Vagina (tissue), 2 donors: ENCODE data around the gene ZW10.

Source experiments
- POLR2AphosphoS5 ChIP-seq, 2 donors: sonication (generic); formaldehyde crosslinking; IDR thresholded peaks; one replicate each; pipeline ENCODE4 v1.9.0; 2017; ENCODE audit warnings: antibody characterized with exemption in 2 of 2, mild to moderate bottlenecking in 2 of 2, low read depth in 1 of 2; ENCODE audit not compliant: insufficient read depth in 1 of 2
- TF ChIP-seq, protein P1 (sequence below), 3 experiments: fragments of 450-650 bp in 2 of 3; fragments of 200-600 bp in 1 of 3; sonication (generic) in 1 of 3; IDR thresholded peaks; one replicate each; pipeline ENCODE4 v1.5.1; 2017 to 2019; ENCODE audit warnings: antibody characterized with exemption in 3 of 3, mild to moderate bottlenecking in 2 of 3, moderate library complexity in 2 of 3

DNA sequence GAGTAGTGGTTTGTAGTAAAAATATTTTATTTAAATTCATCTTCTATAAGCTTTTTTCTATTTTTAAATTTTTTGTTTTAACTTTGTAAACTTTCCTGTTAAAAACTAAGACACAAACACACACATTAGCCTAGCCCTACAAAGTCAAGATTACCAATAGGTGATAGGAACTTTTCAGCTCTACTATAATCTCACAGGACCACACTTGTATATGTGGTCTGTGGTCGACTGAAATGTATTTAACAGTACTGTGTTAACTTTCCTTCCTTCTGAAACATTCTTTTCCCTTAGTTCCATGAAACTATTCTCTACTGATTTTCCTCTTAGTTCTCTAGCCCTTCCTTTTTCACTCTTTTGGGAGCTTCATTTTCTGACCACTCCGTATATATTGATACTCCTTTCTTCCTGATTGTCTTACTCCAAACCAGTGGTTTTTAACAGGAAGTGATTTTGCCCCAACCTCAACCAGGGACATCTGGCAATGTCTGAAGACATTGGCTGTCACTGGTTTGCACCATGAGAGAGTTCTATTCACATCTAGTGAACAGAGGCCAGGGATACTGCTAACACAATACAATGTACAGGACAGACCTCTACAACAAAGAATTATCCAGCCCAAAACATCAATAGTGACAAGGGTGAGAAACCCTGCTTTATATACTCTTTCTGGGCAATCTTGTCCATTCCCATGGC is 8.8 kb downstream of the ZW10 start:
- TF ChIP-seq, protein P1, sequence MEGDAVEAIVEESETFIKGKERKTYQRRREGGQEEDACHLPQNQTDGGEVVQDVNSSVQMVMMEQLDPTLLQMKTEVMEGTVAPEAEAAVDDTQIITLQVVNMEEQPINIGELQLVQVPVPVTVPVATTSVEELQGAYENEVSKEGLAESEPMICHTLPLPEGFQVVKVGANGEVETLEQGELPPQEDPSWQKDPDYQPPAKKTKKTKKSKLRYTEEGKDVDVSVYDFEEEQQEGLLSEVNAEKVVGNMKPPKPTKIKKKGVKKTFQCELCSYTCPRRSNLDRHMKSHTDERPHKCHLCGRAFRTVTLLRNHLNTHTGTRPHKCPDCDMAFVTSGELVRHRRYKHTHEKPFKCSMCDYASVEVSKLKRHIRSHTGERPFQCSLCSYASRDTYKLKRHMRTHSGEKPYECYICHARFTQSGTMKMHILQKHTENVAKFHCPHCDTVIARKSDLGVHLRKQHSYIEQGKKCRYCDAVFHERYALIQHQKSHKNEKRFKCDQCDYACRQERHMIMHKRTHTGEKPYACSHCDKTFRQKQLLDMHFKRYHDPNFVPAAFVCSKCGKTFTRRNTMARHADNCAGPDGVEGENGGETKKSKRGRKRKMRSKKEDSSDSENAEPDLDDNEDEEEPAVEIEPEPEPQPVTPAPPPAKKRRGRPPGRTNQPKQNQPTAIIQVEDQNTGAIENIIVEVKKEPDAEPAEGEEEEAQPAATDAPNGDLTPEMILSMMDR (IDR thresholded peaks at IDR 0.05) = no peak
- no peak for TF ChIP-seq POLR2AphosphoS5 (IDR thresholded peaks at IDR 0.05; ENCODE audit: insufficient read depth in 1 of 2, low read depth in 1 of 2)
